Tibial nerve (tissue), 3 donors: ENCODE results near the gene MYO6.

Experiments used
- CTCF ChIP-seq, 5 experiments: fragments of 200-600 bp in 3 of 5; fragments of 450-650 bp in 2 of 5; sonication (generic) in 3 of 5; IDR thresholded peaks; one replicate each; pipeline ENCODE4 v1.5.1; 2016 to 2019; ENCODE audit warnings: antibody characterized with exemption in 5 of 5, mild to moderate bottlenecking in 3 of 5, moderate library complexity in 2 of 5
- POLR2A ChIP-seq, 2 donors: fragments of 450-650 bp; IDR thresholded peaks; one replicate each; pipeline ENCODE4 v1.6.1; 2017; ENCODE audit warnings: antibody characterized with exemption in 2 of 2, mild to moderate bottlenecking in 2 of 2, moderate library complexity in 2 of 2

GRCh38 chr6:75848274-75848673 lies 99.2 kb downstream of the MYO6 start:
- TF ChIP-seq CTCF (IDR thresholded peaks at IDR 0.05), result no peak
- TF ChIP-seq POLR2A (IDR thresholded peaks at IDR 0.05), result no peak
